ENCODE results near the gene FLRT1.

DNA sequence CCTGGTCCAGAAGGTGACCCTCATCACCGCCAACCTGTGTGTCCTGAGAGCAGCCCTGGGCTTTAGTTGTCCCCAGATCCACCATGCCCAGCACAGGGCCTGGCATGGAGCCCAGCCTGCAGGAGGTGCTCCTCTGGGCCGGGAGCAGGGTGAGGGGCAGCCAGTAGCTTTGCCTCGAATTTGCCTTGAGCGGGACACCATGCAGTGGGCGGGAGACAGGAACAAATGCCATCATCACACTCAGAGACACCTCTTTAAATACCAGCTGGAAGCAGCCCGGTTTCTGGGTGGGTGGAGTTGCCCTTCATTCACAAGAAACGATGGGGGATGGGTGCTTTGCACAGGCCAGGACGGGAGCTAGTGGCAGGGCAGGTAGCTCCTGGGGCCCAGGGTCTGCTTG lies 19.3 kb downstream of the FLRT1 start:
- TF ChIP-seq REST (IDR thresholded peaks at IDR 0.05; ENCODE audit: unreplicated experiment): no peak
- TF ChIP-seq, protein P1, sequence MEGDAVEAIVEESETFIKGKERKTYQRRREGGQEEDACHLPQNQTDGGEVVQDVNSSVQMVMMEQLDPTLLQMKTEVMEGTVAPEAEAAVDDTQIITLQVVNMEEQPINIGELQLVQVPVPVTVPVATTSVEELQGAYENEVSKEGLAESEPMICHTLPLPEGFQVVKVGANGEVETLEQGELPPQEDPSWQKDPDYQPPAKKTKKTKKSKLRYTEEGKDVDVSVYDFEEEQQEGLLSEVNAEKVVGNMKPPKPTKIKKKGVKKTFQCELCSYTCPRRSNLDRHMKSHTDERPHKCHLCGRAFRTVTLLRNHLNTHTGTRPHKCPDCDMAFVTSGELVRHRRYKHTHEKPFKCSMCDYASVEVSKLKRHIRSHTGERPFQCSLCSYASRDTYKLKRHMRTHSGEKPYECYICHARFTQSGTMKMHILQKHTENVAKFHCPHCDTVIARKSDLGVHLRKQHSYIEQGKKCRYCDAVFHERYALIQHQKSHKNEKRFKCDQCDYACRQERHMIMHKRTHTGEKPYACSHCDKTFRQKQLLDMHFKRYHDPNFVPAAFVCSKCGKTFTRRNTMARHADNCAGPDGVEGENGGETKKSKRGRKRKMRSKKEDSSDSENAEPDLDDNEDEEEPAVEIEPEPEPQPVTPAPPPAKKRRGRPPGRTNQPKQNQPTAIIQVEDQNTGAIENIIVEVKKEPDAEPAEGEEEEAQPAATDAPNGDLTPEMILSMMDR (conservative IDR thresholded peaks at IDR 0.05; ENCODE audit: low read depth in 2 of 2): no peak
- TF ChIP-seq NANOG (IDR thresholded peaks at IDR 0.05; ENCODE audit: borderline replicate concordance): no peak
- TF ChIP-seq EZH2 (IDR thresholded peaks at IDR 0.05; ENCODE audit: low read depth, unreplicated experiment): no peak
- TF ChIP-seq ETS1 (IDR thresholded peaks at IDR 0.05): no peak
- TF ChIP-seq POLR2AphosphoS5 (IDR thresholded peaks at IDR 0.05; ENCODE audit: low read depth): no peak
- no peak for TF ChIP-seq EZH2phosphoT487 (IDR thresholded peaks at IDR 0.05; ENCODE audit: unreplicated experiment)
- TF ChIP-seq STAT1 (IDR thresholded peaks at IDR 0.05; ENCODE audit: unreplicated experiment): no peak
- TF ChIP-seq ZNF114 (CRISPR knock-in tag; IDR thresholded peaks at IDR 0.05): no peak
- TF ChIP-seq CREB1 (CRISPR knock-in tag; IDR thresholded peaks at IDR 0.05; ENCODE audit: low read depth): no peak
